DND-41 (cell line): Measurements from ENCODE around the gene PPP1R13L.

Experiments used
- CTCF ChIP-seq: IDR thresholded peaks from 2 replicates; pipeline ENCODE4 v1.5.1; 2012; ENCODE audit warnings: borderline replicate concordance, low read length, moderate library complexity, mild to moderate bottlenecking; ENCODE audit not compliant: poor library complexity, severe bottlenecking; ENCODE audit errors: extremely low read depth
- EZH2 ChIP-seq: IDR thresholded peaks from 3 replicates; pipeline ENCODE4 v1.6.1; 2012; ENCODE audit warnings: borderline replicate concordance, low read depth, mild to moderate bottlenecking, moderate library complexity, low read length, inconsistent platforms; ENCODE audit not compliant: severe bottlenecking

GRCh38 chr19:45428384-45429231, 23.7 kb upstream of the PPP1R13L start:
- TF ChIP-seq CTCF = no peak
- no peak for TF ChIP-seq EZH2
